Activated naive CD4-positive, alpha-beta T cell treated with Interleukin-2 at 50 U/mL for 16 hours (primary cell): Measurements from ENCODE around the gene CDH18.

Experiments
- DNase-seq: peaks from one replicate; pipeline ENCODE4 v3.0.0-alpha.2; 2020

CDH18 gene

GRCh38 chr5:19565466-19565865 lies 422.5 kb downstream of the CDH18 start:
- no peak for DNase-seq

- DNase-seq: no peak
Measured at GRCh38 chr5:19564036-19564435, 424.0 kb downstream of the CDH18 start.

- no peak for DNase-seq
Measured at GRCh38 chr5:19555876-19556275, 432.1 kb downstream of the CDH18 start.

- no peak for DNase-seq
Measured at GRCh38 chr5:19555436-19555835, 432.6 kb downstream of the CDH18 start.

- DNase-seq: no peak
Measured at GRCh38 chr5:19554524-19554923, 433.5 kb downstream of the CDH18 start.

- DNase-seq: no peak
Measured at GRCh38 chr5:19547640-19548039, 440.4 kb downstream of the CDH18 start.

- no peak for DNase-seq
Measured at GRCh38 chr5:19546521-19546920, 441.5 kb downstream of the CDH18 start.

GRCh38 chr5:19538607-19539006 lies 449.4 kb downstream of the CDH18 start:
- DNase-seq: no peak

GRCh38 chr5:19536387-19536786 lies 451.6 kb downstream of the CDH18 start:
- no peak for DNase-seq

- DNase-seq: no peak
Measured at GRCh38 chr5:19534751-19535150, 453.2 kb downstream of the CDH18 start.

GRCh38 chr5:19532936-19533335 lies 455.1 kb downstream of the CDH18 start:
- DNase-seq: no peak

- no peak for DNase-seq
Measured at GRCh38 chr5:19531374-19531952, 456.5 kb downstream of the CDH18 start.

- DNase-seq: no peak
Measured at GRCh38 chr5:19519448-19519847, 468.6 kb downstream of the CDH18 start.

- no peak for DNase-seq
Measured at GRCh38 chr5:19498852-19499251, 489.1 kb downstream of the CDH18 start.

GRCh38 chr5:19497229-19497815 lies 490.7 kb downstream of the CDH18 start:
- no peak for DNase-seq

- no peak for DNase-seq
Measured at GRCh38 chr5:19496056-19496455, 491.9 kb downstream of the CDH18 start.

GRCh38 chr5:19492861-19493260 lies 495.1 kb downstream of the CDH18 start:
- no peak for DNase-seq

- DNase-seq: no peak
Measured at GRCh38 chr5:19488786-19489185, 499.2 kb downstream of the CDH18 start.

- DNase-seq: no peak
Measured at GRCh38 chr5:19487480-19487879, 500.5 kb downstream of the CDH18 start.

GRCh38 chr5:19479562-19479961 lies 508.4 kb downstream of the CDH18 start:
- no peak for DNase-seq

- DNase-seq: no peak
Measured at GRCh38 chr5:19462019-19462418, 526.0 kb downstream of the CDH18 start.

GRCh38 chr5:19424506-19424905 lies 563.5 kb downstream of the CDH18 start:
- no peak for DNase-seq
